Right atrium auricular region (tissue), 2 donors: ENCODE measurements around the gene PAQR4. TPM values are rescaled to one million over a fixed set of nuclear protein-coding genes. Genes with fewer than 3 reads are reported as not detected.

Experiments
- DNase-seq: peaks from one replicate; pipeline ENCODE4 v3.0.0-alpha.2; 2019; ENCODE audit warnings: low spot score
- H3K27ac ChIP-seq, 2 donors: fragments of 200-600 bp; sonication (generic); 1 replicate in 1 of 2; 2 replicates in 1 of 2; pipeline ENCODE4 v1.5.1; 2016 to 2019
- H3K27me3 ChIP-seq, 2 donors: fragments of 200-600 bp; sonication (generic); one replicate each; pipeline versions ENCODE4 v1.5.1 to v1.6.0; 2017 to 2019
- H3K36me3 ChIP-seq: fragments of 200-600 bp; sonication (generic); one replicate; pipeline ENCODE4 v1.5.1; 2016
- H3K4me1 ChIP-seq, 2 donors: fragments of 200-600 bp; sonication (generic); one replicate each; pipeline versions ENCODE4 v1.5.1 to v1.6.0; 2017 to 2019
- H3K4me3 ChIP-seq, 2 donors: fragments of 200-600 bp; sonication (generic); 1 replicate in 1 of 2; 2 replicates in 1 of 2; pipeline ENCODE4 v1.5.1; 2017 to 2019; ENCODE audit warnings: mild to moderate bottlenecking in 1 of 2, moderate library complexity in 1 of 2
- H3K9me3 ChIP-seq, 2 donors: fragments of 200-600 bp; sonication (generic); one replicate each; pipeline ENCODE4 v1.5.1; 2019
- CTCF ChIP-seq, 2 donors: fragments of 200-600 bp; sonication (generic); IDR thresholded peaks; one replicate each; pipeline ENCODE4 v1.5.1; 2019; ENCODE audit warnings: antibody characterized with exemption in 2 of 2
- total RNA-seq, 2 donors: library from RNA; depleted of rRNA; stranded (reverse); fragments of >200 nt; gene quantifications; one replicate each; pipeline ENCODE4 v1.1.0, GENCODE V29; 2016

Gene PAQR4
- total RNA-seq, 2 donors from 2014 or later = 4.7 to 5.9 TPM

GRCh38 chr16:2969545-2970521 is 685 bp downstream of the PAQR4 start:
- Histone ChIP-seq H3K9me3 (no peaks in the 10 kb centered on the region), H3K27ac (peak overlapping the region in 1 of 2 donors; percentile 52), H3K27me3 (peaks cover 14 to 30% of the 10 kb centered on the region in 2 donors), H3K4me1 (peaks cover 0 to 51% of the 10 kb centered on the region in 2 donors), H3K4me3 (peak overlapping the region; percentile 58 to 75), H3K36me3 (no peaks in the 10 kb centered on the region)
- DNase-seq = peak; percentile 62
- peak; percentile 21 to 59 for TF ChIP-seq CTCF (IDR thresholded peaks at IDR 0.05)

DNA sequence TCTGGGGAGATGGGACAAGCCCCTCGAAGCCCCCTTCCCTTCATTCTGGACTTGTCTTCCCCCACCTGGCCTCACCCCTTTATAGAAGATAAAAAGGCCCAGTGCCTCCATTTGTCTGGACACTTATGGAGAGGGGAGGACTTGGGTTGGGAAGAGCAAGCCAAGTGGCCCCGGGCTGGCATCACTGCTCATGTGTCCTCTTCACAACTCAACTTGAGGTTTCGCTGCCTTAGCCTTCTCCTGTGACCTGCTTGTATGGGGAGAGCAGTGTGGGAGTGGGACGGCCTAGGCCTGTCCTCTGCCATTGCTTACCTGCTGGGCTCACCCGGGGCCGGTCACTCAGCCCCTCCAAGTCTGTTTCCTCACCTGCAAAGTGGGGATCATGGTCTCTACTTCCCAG is 1.4 kb downstream of the PAQR4 start:
- no peak for DNase-seq
- Histone ChIP-seq H3K36me3 (no peaks in the 10 kb centered on the region), H3K4me1 (peaks cover 0 to 45% of the 10 kb centered on the region in 2 donors), H3K27me3 (peaks cover 14 to 23% of the 10 kb centered on the region in 2 donors), H3K4me3 (peak overlapping the region; percentile 58 to 75), H3K27ac (peak overlapping the region in 1 of 2 donors; percentile 52), H3K9me3 (no peaks in the 10 kb centered on the region)
- no peak for TF ChIP-seq CTCF (IDR thresholded peaks at IDR 0.05)

GRCh38 chr16:2971134-2971984 is 2.2 kb downstream of the PAQR4 start:
- no peak for TF ChIP-seq CTCF (IDR thresholded peaks at IDR 0.05)
- Histone ChIP-seq H3K4me1 (peaks cover 0 to 44% of the 10 kb centered on the region in 2 donors), H3K36me3 (no peaks in the 10 kb centered on the region), H3K27ac (no peak overlapping the region), H3K27me3 (peaks cover 9 to 15% of the 10 kb centered on the region in 2 donors), H3K4me3 (no peak overlapping the region), H3K9me3 (no peaks in the 10 kb centered on the region)
- DNase-seq = no peak

DNA sequence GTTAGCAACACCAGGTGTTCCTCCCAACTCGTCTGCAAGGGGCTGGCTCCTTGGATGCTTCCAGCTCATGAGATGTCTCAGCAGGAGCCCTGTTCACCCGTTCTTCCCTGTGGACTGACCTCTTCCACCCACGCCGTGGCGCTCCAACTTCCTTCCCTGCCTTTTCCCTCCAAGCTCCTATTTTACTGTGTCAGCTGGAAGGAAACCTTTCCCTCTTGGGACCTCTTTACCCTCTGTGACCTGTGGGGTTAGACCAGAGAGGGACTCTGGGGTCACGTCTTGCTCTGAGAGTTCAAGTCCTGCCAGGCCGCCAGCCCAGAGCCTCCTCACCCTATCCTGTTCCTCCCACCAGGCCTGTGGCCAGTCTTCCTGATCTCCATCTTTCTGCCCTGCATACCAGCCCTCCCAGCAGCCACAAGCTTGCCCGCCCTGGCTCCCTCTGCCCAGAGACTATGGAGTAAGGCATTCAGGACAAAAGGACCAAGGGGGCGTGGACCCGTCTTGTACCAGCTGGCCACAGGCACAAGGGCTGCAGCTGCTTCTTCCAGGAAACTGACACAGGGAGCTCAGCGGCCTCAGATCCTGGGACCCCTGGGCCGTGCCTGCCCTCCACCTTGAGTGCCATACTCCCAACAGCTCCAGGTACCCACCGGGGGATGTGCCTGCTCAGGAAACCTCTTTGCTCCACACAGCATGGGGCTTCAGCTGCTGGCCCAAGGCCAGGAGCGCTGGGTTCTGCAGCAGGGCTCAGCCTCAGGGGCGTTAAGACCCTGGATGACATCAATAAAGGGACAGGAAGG is 3.0 kb downstream of the PAQR4 start:
- H3K27me3 ChIP-seq = peaks cover 5 to 7% of the 10 kb centered on the region in 2 donors
- H3K27ac ChIP-seq = no peak overlapping the region
- H3K9me3 ChIP-seq = no peaks in the 10 kb centered on the region
- no peak for DNase-seq
- H3K4me1 ChIP-seq = peaks cover 0 to 36% of the 10 kb centered on the region in 2 donors
- TF ChIP-seq CTCF (IDR thresholded peaks at IDR 0.05) = no peak
- H3K4me3 ChIP-seq = no peak overlapping the region
- no peaks in the 10 kb centered on the region for H3K36me3 ChIP-seq

DNA sequence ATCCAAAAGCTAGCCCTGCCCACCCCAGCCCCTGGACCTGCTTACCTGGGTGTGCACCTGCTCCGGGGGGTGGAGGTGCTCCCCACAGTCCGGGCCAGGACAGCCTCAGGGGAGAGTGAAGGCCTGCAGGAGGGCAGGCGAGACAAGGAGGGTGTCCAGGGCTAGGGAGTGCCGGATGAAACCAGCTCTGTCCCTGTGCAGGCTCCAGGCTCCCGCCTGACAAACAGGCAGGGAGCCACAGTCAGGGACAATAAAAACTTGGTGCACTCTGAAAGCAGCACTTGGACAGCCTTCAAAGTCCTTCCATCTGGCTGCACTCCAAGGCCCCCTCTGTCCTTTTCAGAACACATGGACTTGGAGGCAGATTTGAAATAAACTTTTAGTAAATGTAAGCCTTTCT is 3.9 kb downstream of the PAQR4 start:
- Histone ChIP-seq H3K4me3 (no peak overlapping the region), H3K9me3 (no peaks in the 10 kb centered on the region), H3K27ac (no peak overlapping the region), H3K4me1 (peaks cover 0 to 27% of the 10 kb centered on the region in 2 donors), H3K36me3 (no peaks in the 10 kb centered on the region), H3K27me3 (no peaks in the 10 kb centered on the region)
- no peak for DNase-seq
- TF ChIP-seq CTCF (IDR thresholded peaks at IDR 0.05) = no peak
